ENCODE measurements around the gene ISYNA1. TPM values are rescaled to one million over a fixed set of nuclear protein-coding genes. Genes with fewer than 3 reads are reported as not detected.

The ISYNA1 gene
- total and polyA plus RNA-seq, 2 of the 8 experiments (the other 6 are each of a cell fraction or from before 2014, with no cell fraction given) = 207 to 264 TPM

DNA sequence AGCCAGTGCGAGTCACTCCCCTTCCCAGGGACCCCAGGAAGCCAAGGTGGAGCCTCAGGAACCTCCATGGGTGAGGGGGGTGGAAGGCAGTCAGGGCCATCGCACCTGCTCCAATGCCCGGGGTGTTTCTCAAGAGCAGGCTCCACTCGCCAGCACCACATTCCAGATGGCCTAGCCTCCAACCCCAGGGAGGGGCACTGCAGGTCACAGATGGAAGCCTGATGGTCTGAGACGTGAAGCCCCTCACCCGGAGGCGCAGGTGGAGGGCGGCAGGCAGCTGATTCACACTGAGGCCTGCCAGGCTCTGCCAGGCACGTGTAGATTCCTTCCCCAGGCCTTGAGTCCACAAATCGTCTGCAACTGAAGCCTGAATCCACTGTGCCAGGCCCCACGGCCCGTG lies 23.0 kb upstream of the ISYNA1 start:
- Histone ChIP-seq H3K4ac (replicated peaks; ENCODE audit: insufficient read length, low read depth, low read length) (no peak overlapping the region), H4K20me1 (replicated peaks in 1 of 2; ENCODE audit: control insufficient read depth in 1 of 2, insufficient read depth in 2 of 2, low read length in 2 of 2) (peaks cover 2 to 14% of the 10 kb centered on the region in 2 experiments), H2BK5ac (ENCODE audit: low read depth, low read length) (no peak overlapping the region), H4K8ac (ENCODE audit: extremely low read depth, insufficient read depth, low read length) (no peak overlapping the region), H2AFZ (ENCODE audit: low read length) (no peak overlapping the region), H3K4me2 (ENCODE audit: insufficient read depth in 1 of 2, low read depth in 2 of 2, low read length in 2 of 2) (no peak overlapping the region), H2BK20ac (ENCODE audit: low read length) (no peak overlapping the region), H3K79me2 (ENCODE audit: control insufficient read depth in 1 of 2, insufficient read depth in 2 of 2, low read length in 2 of 2) (no peaks in the 10 kb centered on the region), H4K91ac (replicated peaks; ENCODE audit: insufficient read length, low read length) (no peak overlapping the region), H3K4me1 (replicated peaks in 1 of 4; ENCODE audit: control insufficient read depth in 3 of 4, insufficient read depth in 4 of 4, low read length in 3 of 4) (no peaks in the 10 kb centered on the region), H3K56ac (replicated peaks; ENCODE audit: insufficient read length, low read depth, low read length) (no peak overlapping the region), H3K36me3 (ENCODE audit: control insufficient read depth in 2 of 4, insufficient read depth in 4 of 4, low read length in 3 of 4) (peaks cover 0 to 10% (median 7%) of the 10 kb centered on the region in 4 experiments; a peak in 3 of 8 replicates), H3K79me1 (ENCODE audit: low read depth, low read length) (no peaks in the 10 kb centered on the region; the same call in 1 of the 2 replicates), H3K27ac (ENCODE audit: low read depth, low read length) (no peak overlapping the region), H3K9ac (replicated peaks in 1 of 4; ENCODE audit: extremely low read depth in 1 of 4, low read depth in 3 of 4, low read length in 3 of 4) (no peak overlapping the region), H3K23ac (ENCODE audit: insufficient read length) (no peak overlapping the region), H3K18ac (ENCODE audit: extremely low read depth, low read length) (no peak overlapping the region), H3K27me3 (replicated peaks in 1 of 4; ENCODE audit: control insufficient read depth in 3 of 4, extremely low read depth in 1 of 4, insufficient read depth in 3 of 4, low read length in 3 of 4) (no peaks in the 10 kb centered on the region), H2BK12ac (ENCODE audit: low read depth, low read length) (no peak overlapping the region), H3K4me3 (ENCODE audit: extremely low read depth in 1 of 4, insufficient read depth in 2 of 4, low read depth in 3 of 4, low read length in 4 of 4) (no peak overlapping the region), H4K5ac (ENCODE audit: insufficient read length, low read depth, low read length) (no peak overlapping the region), H3K9me3 (ENCODE audit: insufficient read depth in 2 of 2, low read depth in 1 of 2, low read length in 1 of 2) (no peaks in the 10 kb centered on the region), H2BK15ac (ENCODE audit: low read length) (no peak overlapping the region), H3K23me2 (ENCODE audit: low read depth, low read length) (no peaks in the 10 kb centered on the region; the same call in 1 of the 2 replicates), H3K14ac (ENCODE audit: insufficient read length) (no peak overlapping the region), H2AK5ac (ENCODE audit: low read depth, low read length) (no peak overlapping the region), H2BK120ac (replicated peaks; ENCODE audit: low read depth, low read length) (no peak overlapping the region)
- ChIA-PET CTCF (ENCODE audit: partially characterized antibody) (interaction anchor here (0.8 to 8.4 kb wide), 18 partner anchors 9 to 386 kb away, joined by 3 to 143 read pairs (median 5); no protein-coding TSS in a partner anchor), POLR2A (ENCODE audit: partially characterized antibody) (interaction anchor here (1.4 kb wide), 1 partner anchor 10 kb away, joined by 5 read pairs; no protein-coding TSS in a partner anchor)
- FAIRE-seq (no peak), DNase-seq (ENCODE audit: low read depth in 1 of 2, low spot score in 2 of 2) (no peak)
- 91% methylated on average over 12 of the region's 12 CpGs; no CpG with 5 or more reads in 1 of the 2 experiments for WGBS, 2 experiments (ENCODE audit: extremely low coverage in 1 of 2, insufficient coverage in 1 of 2, insufficient read length in 1 of 2, insufficient replicate concordance in 2 of 2, low coverage in 1 of 2, low lambda C conversion rate in 2 of 2, missing lambda C conversion rate in 1 of 2)
- TF ChIP-seq GABPA (IDR thresholded peaks at IDR 0.05; ENCODE audit: borderline replicate concordance, insufficient read depth, low read length) (no peak), SP2 (IDR thresholded peaks at IDR 0.05; ENCODE audit: low read length) (no peak), SUZ12 (IDR thresholded peaks at IDR 0.05; ENCODE audit: low read length) (no peak), TBP (IDR thresholded peaks at IDR 0.05; ENCODE audit: low read depth, low read length) (no peak), BACH1 (IDR thresholded peaks at IDR 0.05; ENCODE audit: low read length) (no peak)
